Esophagus muscularis mucosa (tissue), 4 donors: Measurements from ENCODE around the gene TBCD. TPM values are rescaled to one million over a fixed set of nuclear protein-coding genes. Genes with fewer than 3 reads are reported as not detected.
A peak's percentile ranks its signal among the peaks of the same experiment; 100 is the strongest.

Source experiments
- DNase-seq: peaks from one replicate; pipeline ENCODE4 v3.0.0-alpha.2; 2017; ENCODE audit errors: extremely low spot score
- H3K27ac ChIP-seq, 4 donors: fragments of 200-600 bp; sonication (generic); replicated peaks in 1 of 4; 1 replicate in 3 of 4; 2 replicates in 1 of 4; pipeline ENCODE4 v1.5.1; 2016 to 2019; ENCODE audit warnings: mild to moderate bottlenecking in 1 of 4
- H3K27me3 ChIP-seq, 4 donors: fragments of 200-600 bp; sonication (generic); one replicate each; pipeline versions ENCODE4 v1.5.1 to v1.6.0; 2016 to 2019
- H3K36me3 ChIP-seq, 4 donors: fragments of 200-600 bp; sonication (generic); one replicate each; pipeline ENCODE4 v1.5.1; 2016 to 2019
- H3K4me1 ChIP-seq, 4 donors: fragments of 200-600 bp; sonication (generic); one replicate each; pipeline ENCODE4 v1.5.1; 2016 to 2019
- H3K4me3 ChIP-seq, 4 donors: fragments of 200-600 bp; sonication (generic); 1 replicate in 2 of 4; 2 replicates in 2 of 4; pipeline ENCODE4 v1.5.1; 2016 to 2019; ENCODE audit warnings: mild to moderate bottlenecking in 4 of 4, moderate library complexity in 1 of 4
- H3K9me3 ChIP-seq, 4 donors: fragments of 200-600 bp; sonication (generic); 1 replicate in 3 of 4; 2 replicates in 1 of 4; pipeline ENCODE4 v1.5.1; 2016 to 2019
- EP300 ChIP-seq: sonication (generic); formaldehyde crosslinking; IDR thresholded peaks from one replicate; pipeline ENCODE4 v1.6.1; 2017; ENCODE audit warnings: antibody characterized with exemption
- POLR2A ChIP-seq: fragments of 450-650 bp; IDR thresholded peaks from one replicate; pipeline ENCODE4 v1.6.1; 2017; ENCODE audit warnings: antibody characterized with exemption, moderate library complexity, mild to moderate bottlenecking, low read depth
- POLR2AphosphoS5 ChIP-seq, 2 donors: sonication (generic); formaldehyde crosslinking; IDR thresholded peaks; one replicate each; pipeline ENCODE4 v1.6.1; 2017; ENCODE audit warnings: antibody characterized with exemption in 2 of 2
- WGBS: methylation state at CpG from one replicate; pipeline ENCODE4 v1.1.5; 2018; 5-methylcytosine and 5-hydroxymethylcytosine counted together
- intact Hi-C: fragments of 100-400 bp; cut with DNase I; formaldehyde crosslinking; loops from one replicate; pipeline ENCODE4 v1.15.1; 2023
- total RNA-seq, 4 donors: library from RNA; depleted of rRNA; stranded (reverse); fragments of >200 nt; gene quantifications; one replicate each; pipeline versions ENCODE4 v1.1.0 to v1.2.1, GENCODE V29; 2016
- TF ChIP-seq, protein P1 (sequence below), 3 experiments: fragments of 200-600 bp in 2 of 3; fragments of 450-650 bp in 1 of 3; sonication (generic) in 2 of 3; IDR thresholded peaks; one replicate each; pipeline ENCODE4 v1.5.1; 2017 to 2019; ENCODE audit warnings: antibody characterized with exemption in 3 of 3, mild to moderate bottlenecking in 2 of 3, moderate library complexity in 1 of 3

TBCD gene
- total RNA-seq, 4 donors from 2014 or later: 38.1 to 56.7 (median 53.6) TPM

- Histone ChIP-seq H3K4me3 (no peak overlapping the region), H3K4me1 (no peaks in the 10 kb centered on the region), H3K36me3 (no peaks in the 10 kb centered on the region), H3K27ac (no peak overlapping the region), H3K27me3 (no peaks in the 10 kb centered on the region), H3K9me3 (no peaks in the 10 kb centered on the region)
- 90% methylated on average over 23 of the region's 31 CpGs for WGBS
- intact Hi-C loops: no loop called here
- no peak for DNase-seq
- TF ChIP-seq POLR2A: no peak
Measured at GRCh38 chr17:82973456-82974135, 221.7 kb downstream of the TBCD start.

- 91% methylated on average over 20 of the region's 28 CpGs for WGBS
- Histone ChIP-seq H3K4me1 (no peaks in the 10 kb centered on the region), H3K4me3 (no peak overlapping the region), H3K9me3 (no peaks in the 10 kb centered on the region), H3K27ac (no peak overlapping the region), H3K27me3 (no peaks in the 10 kb centered on the region), H3K36me3 (no peaks in the 10 kb centered on the region)
- intact Hi-C loops: no loop called here
- TF ChIP-seq EP300 (no peak), POLR2A (no peak), POLR2AphosphoS5 (IDR thresholded peaks at IDR 0.05) (no peak)
- TF ChIP-seq, protein P1, sequence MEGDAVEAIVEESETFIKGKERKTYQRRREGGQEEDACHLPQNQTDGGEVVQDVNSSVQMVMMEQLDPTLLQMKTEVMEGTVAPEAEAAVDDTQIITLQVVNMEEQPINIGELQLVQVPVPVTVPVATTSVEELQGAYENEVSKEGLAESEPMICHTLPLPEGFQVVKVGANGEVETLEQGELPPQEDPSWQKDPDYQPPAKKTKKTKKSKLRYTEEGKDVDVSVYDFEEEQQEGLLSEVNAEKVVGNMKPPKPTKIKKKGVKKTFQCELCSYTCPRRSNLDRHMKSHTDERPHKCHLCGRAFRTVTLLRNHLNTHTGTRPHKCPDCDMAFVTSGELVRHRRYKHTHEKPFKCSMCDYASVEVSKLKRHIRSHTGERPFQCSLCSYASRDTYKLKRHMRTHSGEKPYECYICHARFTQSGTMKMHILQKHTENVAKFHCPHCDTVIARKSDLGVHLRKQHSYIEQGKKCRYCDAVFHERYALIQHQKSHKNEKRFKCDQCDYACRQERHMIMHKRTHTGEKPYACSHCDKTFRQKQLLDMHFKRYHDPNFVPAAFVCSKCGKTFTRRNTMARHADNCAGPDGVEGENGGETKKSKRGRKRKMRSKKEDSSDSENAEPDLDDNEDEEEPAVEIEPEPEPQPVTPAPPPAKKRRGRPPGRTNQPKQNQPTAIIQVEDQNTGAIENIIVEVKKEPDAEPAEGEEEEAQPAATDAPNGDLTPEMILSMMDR (IDR thresholded peaks at IDR 0.05): no peak
- DNase-seq: no peak
Measured at GRCh38 chr17:82974136-82974952, 222.5 kb downstream of the TBCD start.

- no peak for TF ChIP-seq EP300
- H3K27ac ChIP-seq: no peak overlapping the region
- no peaks in the 10 kb centered on the region for H3K27me3 ChIP-seq
- H3K9me3 ChIP-seq: no peaks in the 10 kb centered on the region
- no peak for DNase-seq
- H3K4me1 ChIP-seq: no peaks in the 10 kb centered on the region
- WGBS: 93% methylated on average over 28 of the region's 29 CpGs
- H3K4me3 ChIP-seq: no peak overlapping the region
- H3K36me3 ChIP-seq: no peaks in the 10 kb centered on the region
- intact Hi-C loops: no loop called here
Measured at GRCh38 chr17:82976982-82977488, 225.2 kb downstream of the TBCD start.

GRCh38 chr17:82977606-82978005 lies 225.7 kb downstream of the TBCD start:
- WGBS: 88% methylated on average over 20 of the region's 20 CpGs
- Histone ChIP-seq H3K4me1 (no peaks in the 10 kb centered on the region), H3K36me3 (no peaks in the 10 kb centered on the region)

DNA sequence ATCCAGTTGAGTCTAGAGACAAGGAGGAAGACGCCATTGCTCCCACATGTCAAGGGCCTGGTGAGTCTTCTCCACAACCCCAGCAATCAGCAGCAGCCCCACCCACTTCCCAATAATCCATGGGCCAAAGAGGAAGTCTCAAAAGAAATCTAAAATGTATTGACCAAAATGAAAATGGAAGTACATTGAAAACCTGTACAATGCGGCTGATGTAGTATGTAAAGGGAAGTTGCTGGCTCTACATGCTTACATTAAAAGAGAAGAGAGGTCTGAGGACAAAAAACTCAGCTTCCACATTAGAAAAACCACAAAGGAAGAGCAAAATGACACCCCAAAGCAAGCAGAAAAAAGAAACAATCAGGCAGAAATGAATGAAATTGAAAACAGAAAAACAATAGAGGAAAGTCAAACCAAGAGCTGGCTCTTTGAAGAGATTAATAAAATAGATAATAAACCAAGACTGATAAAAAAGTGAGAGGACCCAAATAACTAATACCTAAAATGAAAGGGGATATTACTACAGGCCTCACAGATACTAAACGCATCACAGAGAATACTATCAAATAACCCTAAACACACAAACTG lies 227.0 kb downstream of the TBCD start:
- H3K9me3 ChIP-seq: no peaks in the 10 kb centered on the region
- 85% methylated on average over 3 of the region's 3 CpGs for WGBS
- H3K4me1 ChIP-seq: no peaks in the 10 kb centered on the region
- H3K27me3 ChIP-seq: no peaks in the 10 kb centered on the region
- TF ChIP-seq, protein P1 (IDR thresholded peaks at IDR 0.05): no peak
- TF ChIP-seq EP300 (no peak), POLR2AphosphoS5 (IDR thresholded peaks at IDR 0.05) (no peak), POLR2A (no peak)
- H3K4me3 ChIP-seq: no peak overlapping the region
- no peak overlapping the region for H3K27ac ChIP-seq
- intact Hi-C loops: no loop called here
- H3K36me3 ChIP-seq: no peaks in the 10 kb centered on the region
- DNase-seq: peak; percentile 77

More at GRCh38 chr17:82977606-82978005, 225.7 kb downstream of the TBCD start:
- H3K27me3 ChIP-seq: no peaks in the 10 kb centered on the region
- H3K9me3 ChIP-seq: no peaks in the 10 kb centered on the region
- no peak overlapping the region for H3K27ac ChIP-seq
- intact Hi-C loops: no loop called here
- H3K4me3 ChIP-seq: no peak overlapping the region
- no peak for TF ChIP-seq POLR2A
- TF ChIP-seq EP300: no peak
- no peak for TF ChIP-seq POLR2AphosphoS5 (IDR thresholded peaks at IDR 0.05)
- TF ChIP-seq, protein P1 (IDR thresholded peaks at IDR 0.05): no peak
- no peak for DNase-seq
